ENCODE measurements around the gene FOXA3.

FOXA3 gene

DNA sequence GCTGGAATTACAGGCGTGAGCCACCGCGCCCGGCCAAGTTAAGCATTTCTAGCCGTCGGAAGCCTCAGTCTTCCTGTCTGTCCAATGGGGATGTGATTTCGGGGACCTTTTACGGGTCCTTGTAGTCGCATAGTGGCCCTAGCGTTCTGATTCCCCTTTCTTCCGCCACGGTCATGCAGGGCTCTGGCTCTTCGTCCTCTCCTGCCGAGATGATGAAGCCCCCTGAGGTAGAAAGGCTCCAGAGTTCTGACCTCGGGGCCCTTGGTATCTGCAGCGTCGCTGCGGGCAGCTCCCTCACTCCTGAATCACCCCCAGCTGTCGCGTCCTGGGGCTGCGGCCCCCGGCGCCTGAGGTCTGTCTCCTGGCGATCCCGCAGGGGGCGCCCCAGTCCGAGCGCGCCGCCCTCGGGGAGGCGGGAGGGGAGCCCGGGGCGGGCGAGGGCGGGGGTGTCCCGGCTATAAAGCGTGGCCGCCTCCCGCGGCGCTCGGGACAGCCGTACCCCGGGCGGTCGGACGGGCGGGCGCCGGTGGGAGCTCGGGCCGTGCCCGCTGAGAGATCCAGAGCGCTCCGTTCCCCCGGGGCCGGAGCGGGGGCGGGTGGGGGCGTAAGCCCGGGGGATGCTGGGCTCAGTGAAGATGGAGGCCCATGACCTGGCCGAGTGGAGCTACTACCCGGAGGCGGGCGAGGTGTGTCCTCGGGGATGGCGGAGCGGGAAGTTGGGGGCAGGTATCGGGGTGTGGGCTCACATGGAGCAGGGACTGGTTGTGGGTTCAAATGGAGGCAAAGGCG is at the start of gene FOXA3:
FOXA3 (plus strand) TSS at position 487 of the 789 bp plus-strand sequence; CDS start at position 618, 131 bp downstream.
- peak; percentile 42 for DNase-seq (ENCODE audit: low read depth)

DNA sequence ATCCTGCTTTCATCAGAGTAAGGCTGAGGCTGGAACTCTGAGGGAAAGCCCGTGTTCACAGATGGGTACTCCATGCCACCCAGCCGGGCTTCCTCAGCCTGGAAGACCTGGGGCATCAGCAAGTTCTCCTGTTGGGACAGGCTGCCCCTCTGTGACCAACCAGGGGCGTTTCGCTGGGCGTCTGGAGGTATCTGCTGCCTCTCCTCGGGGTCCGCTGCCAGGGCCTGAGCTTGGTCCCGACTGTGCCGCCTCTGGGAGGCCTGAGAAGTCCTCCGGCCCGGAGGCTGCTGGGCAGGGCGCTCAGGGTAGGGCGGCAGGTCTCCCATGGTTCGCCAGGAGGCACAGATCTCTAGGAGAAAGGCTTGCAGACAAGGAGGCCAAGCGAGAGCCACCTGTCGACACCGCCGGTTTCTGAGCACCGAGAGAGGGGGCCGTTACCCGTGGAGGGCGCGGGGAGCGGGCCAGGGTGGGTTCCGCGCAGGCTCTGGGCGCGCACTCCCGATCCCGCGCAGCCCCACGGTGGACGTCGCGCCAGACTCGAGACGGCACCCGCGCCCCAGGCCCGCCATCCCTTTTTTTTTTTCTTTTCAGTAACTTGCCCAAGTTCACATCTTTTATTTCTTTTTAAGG is 49.2 kb upstream of the FOXA3 start, which contains the start of gene RSPH6A:
RSPH6A (minus strand) TSS at position 458 of the 630 bp plus-strand sequence; CDS start at position 326, 132 bp downstream.
- no peak for DNase-seq (ENCODE audit: low read depth)

DNA sequence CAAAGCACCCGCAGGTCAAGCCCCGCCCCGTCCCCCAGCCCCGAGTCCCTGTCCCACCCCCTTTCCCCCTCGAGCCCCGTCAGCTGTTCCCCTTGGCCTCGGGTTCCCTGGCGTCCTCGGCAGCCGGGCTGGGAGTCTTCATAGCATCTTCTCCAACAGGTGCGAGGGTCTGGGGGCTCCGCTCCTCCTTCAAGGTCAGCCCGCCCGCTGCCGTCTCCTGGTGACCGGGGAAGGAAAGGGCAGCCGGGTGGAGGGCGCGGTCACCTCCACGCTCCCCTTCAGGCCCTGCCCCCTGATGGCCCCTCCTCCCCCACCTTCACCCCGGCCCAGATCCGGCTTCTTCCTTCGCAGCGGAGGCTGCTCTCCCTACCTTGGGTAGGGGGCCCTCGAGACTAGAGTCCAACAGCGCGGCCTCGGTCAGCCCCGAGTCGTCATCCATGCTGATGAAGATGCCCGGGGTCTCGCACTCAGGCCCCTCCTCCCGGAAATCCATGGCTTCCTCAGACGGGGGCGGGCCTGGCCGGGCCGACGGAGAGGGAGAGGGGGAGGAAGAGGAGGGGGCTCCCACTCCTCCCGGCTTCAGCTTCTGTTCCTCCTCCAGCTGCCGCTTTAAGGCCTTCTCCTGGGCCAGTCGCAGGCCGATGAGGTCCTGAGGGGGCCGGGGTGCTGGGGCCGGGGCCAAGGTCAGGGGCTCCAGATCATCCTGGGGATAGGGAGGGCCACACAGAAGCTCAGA is 48.5 kb upstream of the FOXA3 start:
- no peak for DNase-seq (ENCODE audit: low read depth)

DNA sequence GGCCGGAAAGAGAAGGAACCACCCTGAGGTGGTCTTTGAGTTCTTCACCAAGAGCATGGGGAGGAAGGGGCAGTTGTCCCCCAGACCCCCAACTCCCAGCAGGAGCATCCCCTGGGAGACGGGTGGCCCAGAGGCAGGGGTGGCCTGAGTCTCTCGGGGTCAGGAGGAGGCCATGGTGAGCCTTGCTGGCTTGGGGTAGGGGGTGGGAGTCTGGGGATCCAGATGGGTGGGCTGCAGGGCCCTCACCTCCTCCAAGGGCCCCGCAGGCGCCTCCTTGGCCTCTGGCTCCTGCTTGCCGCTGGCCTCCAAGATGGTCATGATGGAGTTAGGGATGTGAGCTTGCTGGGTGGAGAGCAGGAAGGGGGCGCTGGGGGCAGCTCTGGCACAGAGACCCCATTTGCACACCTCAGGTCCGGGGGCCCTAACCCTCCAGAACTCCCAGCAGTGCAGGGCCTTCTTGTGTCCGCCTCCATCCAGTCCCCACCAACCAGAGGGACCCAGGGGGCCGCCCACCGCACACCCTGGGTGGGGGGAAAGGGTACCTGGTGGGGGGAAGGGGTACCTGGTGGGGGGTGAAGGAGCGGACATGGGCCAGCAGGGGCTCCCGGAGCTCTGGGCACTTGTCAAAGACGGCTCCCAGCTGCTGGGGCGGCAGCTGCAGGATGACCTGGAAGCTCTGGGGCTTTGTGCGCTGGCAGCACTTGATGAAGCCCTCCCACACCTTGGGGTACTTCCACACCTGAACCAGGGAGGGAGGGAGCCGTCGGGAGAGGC is 47.7 kb upstream of the FOXA3 start:
- no peak for DNase-seq (ENCODE audit: low read depth)

DNA sequence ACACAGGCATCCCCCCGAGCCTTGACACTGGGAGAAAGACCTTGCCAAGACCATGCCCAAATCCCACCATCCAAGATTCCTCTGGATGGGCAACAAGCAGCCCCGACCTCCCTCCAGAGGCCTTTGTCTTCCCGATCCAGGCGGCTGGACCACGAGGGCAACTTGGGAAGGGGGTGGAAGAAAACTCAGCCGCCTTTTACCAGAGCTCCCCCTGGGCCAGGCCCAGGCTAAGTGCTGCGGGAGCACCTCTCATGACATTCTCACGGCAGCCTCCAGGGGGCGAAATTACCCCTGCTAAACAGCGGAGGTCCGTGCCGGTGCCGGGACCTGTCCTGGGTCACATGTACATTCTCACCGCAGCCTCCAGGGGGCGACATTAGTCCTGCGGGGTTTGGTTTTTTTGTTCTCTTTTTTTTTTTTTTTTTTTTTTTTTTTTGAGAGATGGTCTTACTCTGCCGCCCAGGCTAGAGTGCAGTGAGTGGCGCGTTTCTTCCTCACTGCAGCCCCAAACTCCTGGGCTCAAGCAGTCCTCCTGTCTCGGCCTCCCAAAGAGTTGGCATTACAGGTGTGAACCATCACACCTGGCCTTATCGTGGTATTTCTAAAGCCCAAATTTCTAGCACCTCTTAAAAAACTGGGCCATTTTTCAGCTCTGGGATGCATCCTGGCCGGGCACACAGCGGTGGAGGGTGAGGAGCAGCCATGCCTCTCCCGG is 47.0 kb upstream of the FOXA3 start:
- DNase-seq (ENCODE audit: low read depth) = peak; percentile 91

DNA sequence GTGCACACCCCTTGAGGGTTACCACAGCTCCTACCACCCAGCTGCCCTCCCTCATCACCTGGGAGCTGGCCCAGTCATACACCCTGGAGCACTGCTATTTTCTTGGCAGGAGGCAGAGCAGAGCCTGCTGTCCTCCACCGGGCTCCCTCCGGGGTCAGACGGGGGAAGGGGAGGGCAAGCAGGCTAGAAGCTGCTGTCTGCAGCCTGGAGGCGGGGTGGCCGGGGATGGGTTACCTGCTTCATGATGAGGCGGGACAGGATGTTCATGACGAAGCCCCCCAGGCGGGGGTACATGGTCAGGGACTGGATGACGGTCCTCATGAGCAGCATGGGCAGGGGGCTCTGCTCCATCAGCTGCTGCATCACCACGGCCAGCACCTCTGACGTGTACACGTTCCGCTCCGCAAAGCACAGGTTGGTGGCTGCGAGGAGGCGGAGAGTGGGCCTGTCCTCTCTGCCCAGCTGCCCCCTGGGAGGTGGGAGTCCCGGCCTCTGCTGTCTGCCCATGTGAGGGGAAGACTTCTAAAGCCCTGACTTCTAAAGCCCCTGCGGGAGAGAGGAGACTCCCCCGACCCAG is 46.3 kb upstream of the FOXA3 start:
- no peak for DNase-seq (ENCODE audit: low read depth)

DNA sequence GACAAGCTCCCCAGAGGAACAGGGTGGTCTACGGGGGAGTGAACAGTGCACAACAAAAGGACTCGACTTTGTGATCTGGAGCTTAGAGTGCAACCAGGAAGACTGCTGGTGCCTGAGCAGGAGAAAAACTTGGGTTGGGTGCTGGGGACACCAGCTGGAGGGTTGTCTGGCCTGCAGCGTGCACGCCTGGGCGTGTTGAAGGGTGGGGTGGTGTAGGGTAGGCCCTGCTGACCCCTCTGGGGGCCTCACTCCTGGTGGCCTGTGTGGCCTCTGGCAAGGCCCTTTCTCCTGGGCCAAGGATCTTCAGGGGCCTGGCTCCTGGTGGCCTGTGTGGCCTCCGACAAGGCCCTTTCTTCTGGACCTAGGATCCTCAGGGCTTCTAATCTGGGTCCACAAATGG is 44.4 kb upstream of the FOXA3 start:
- DNase-seq (ENCODE audit: low read depth) = no peak

DNA sequence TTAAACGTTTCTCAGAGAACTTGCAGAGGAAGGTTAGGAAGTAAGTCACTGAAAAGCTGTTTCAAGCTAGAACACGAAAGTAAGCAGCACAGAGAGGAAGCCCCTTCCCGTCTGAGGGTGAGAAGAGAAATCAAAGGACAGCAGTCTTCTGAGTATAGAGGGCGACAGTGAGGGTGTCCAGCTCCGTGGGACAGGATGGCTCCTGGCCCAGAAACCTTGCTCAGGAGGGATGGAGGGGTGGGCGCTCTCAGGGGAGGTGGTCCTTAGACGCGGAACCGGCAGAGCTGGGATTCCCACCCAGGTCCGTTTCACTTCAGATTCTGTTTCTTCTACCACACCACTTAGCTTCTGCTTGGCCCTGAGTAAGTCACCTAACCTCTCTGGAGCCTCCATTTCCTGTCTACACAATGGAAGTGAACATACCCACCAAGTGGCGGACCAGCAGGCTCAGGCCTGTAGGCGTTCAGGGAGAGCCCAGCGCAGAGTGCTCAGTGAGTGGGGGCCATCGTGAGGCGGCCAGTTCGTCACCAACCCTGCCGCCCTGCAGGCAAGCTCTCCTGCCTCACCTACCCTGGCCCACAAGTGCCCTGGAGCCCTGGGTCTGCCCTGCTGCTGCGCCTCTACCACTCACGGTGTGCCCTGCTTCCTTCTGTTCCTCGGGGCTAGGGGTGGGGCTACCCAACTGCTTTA is 43.6 kb upstream of the FOXA3 start:
- no peak for DNase-seq (ENCODE audit: low read depth)

DNA sequence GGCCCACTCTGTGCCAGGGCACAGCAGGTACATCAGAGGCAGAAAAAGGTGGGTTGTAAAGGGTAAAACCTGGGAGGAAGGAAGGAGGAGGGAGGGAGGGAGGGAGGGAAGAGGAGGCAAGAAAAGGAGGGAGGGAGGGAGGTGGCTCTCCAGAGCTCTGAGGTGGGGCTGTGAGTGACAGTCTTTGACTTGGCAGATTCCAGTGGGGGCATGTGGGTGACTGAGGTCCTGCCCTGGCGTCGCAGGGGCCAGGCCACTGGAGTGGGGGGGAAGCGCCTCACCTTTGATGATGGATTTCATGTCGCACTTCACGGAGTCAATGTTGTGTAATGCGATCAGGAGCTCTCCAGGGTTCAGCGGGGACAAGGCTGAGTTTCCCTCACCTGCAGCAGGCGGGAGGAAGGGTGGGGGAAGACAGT is 43.0 kb upstream of the FOXA3 start:
- DNase-seq (ENCODE audit: low read depth) = no peak

DNA sequence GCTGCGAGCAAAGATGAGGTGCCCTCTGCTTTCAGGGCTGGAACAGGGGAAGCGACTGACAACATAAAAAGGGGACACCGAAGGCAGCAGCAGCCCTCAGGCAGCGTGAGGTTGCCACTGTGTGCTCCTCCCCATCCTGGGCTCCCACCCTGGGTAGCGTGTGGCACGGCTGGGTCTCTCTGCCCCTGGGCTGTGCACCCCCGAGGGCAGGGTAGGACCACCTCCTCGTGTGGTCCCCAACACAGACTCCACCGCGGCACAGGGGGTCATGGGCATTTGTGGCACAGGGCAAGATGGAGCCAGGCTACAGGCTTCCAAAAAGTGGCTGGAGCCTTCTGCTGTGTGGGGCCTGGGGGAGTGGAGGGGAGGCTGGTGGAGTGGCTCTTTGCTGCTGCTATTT is 42.6 kb upstream of the FOXA3 start:
- DNase-seq (ENCODE audit: low read depth) = no peak

DNA sequence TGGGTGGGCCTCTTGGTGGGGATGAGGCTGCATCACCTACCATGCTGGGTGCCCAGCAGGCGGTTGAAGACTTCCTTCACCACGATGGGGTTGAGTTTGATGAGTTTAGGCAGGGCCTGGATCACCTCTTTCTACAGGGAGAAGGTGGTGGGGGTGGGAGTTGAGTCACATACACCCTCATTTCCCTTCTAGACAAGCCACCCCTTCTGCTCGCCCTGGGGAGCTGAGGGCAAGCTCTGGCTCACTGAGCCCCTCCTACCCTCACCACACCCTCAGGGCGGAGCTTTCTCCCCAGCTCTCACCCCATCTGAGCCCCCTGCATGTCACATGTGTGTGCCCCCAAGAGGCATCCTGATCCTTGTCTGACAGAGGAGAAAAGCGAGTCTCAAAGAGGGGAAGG is 41.4 kb upstream of the FOXA3 start:
- DNase-seq (ENCODE audit: low read depth) = no peak

DNA sequence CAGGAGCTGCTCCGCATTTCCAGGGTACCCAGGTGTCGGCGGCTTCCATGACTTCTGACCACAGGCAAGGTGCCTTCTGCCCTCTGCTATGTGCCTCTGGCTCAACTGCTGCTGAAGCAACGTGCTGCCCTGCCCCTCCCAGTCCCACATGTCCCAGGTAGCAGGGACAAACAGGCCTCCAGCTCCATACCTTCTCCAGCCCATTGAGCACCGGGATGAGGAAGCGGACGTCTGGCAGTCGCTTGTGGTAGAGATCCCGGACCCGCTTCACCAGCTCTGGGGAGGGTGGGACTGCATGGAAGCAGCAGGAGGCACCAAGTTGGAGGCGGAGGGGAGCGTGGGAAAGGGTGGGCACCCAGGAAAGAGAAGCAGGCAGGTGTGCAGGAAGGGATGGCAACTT is 40.9 kb upstream of the FOXA3 start:
- no peak for DNase-seq (ENCODE audit: low read depth)

DNA sequence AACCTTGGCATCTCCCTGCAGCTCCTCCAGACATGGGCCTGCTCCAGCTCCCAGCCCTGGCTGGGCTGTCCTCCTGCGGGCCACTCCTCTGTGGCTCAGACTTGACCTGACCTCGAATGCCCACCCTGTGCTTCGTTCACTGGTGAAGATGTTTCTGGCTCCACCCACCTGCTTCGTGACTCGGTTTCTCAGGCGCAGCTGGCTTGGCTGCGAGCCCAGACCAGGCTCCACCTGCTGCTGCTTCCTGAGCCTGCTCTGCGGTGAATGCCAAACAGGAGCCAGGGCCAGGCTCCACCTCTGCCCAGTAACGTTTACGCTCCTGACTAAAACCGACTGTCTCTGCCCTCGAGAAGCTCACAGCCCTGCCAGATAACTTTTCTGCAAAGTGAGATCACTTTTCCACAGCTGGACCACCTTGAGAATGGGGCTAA is 40.1 kb upstream of the FOXA3 start:
- no peak for DNase-seq (ENCODE audit: low read depth)

DNA sequence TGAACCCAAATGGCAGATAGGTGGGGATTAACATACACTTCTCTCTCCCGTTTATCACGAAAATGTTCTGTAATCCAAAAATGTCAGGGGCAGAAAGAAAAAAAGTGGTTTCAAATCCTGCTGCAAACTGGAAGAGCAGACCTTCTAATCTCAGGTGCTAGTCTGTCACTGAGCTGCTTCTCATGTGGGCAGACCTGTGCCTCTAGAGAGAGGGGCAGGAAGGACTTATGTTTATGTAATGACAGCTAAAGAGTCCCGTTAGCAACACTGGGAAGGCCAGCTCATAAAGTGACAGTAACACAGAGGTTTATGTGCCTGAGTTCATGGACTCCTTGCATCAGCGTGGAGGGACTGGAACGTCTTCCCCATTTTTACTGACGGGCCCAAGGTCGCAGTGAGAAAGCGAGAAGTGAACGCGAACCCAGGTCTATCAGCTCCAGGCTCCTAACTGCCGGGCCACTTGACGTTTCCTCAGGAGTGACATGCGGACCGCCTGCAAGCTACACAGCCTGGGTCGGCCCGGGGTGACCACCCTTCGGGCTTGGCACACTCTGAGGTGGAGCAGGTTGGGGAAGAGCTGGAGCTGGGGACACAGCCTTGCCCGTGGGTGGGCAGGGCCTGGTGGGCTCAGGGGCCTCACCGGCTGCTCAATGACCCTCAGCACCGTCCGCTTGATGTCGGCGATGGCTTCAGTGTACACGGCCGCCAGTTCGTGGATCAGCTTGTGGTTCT is 39.4 kb upstream of the FOXA3 start:
- no peak for DNase-seq (ENCODE audit: low read depth)

DNA sequence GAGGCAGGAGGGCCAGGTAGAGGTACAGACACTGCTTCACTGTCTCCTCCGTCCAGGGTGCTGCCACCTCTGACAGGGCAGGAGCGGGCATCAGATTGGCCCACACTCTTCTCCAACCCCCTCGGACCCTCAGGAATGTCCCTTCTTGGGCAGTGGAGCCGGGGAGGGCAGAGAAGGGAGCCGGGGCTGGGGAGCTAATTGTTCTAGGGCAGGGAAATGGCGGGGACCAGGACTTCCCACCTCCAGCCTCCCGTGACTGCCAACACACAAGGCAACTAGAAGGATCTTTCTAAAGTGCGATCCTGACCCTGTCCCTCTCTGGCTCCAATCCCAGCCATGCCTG is 38.9 kb upstream of the FOXA3 start:
- no peak for DNase-seq (ENCODE audit: low read depth)

DNA sequence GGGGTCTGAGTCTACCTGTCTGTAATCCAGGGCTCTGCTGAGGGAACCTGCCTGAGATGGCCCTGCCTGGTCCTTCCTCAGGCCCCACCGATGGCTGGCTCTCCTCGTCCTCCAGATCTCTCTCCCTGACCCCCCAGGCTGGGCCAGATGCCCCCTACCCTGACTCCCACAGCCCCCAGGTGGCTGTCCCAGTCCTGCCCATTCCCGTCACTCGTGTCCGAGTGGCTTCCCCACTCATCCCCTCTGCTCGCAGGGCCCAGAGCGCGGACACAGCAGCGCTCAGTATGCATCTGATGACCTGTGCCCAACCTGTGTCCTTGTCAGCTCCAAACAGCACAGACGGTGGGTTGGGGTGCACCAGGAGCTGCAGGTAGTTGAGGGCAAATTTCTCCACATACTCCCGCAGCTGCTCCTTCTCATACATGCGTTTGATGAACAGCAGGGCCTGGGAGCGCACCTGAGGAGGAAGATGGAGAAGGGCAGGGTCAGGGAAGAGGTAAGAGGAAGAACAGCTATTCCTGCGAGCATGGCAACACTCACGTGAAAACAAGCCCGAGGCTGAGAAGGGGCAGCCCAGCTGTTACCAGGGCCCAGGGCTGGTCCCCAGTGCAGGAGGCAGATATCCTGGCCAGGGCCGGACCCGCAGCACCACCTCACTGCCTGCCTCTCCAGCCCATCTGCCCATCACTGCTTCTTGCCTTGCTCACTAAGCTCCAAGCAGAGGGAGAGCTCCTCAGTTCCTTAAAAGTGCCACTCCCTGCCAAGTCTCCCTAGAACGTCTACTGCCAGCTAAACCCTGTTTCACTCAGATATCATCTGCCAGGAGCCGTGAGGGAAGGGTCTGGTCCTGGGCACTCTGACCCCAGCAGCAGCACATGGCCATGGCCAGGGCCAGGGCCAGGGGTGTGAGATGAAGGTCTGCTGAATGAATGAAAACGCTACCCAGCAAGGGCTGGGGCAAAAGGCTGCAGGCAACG is 37.9 kb upstream of the FOXA3 start:
- DNase-seq (ENCODE audit: low read depth) = no peak

DNA sequence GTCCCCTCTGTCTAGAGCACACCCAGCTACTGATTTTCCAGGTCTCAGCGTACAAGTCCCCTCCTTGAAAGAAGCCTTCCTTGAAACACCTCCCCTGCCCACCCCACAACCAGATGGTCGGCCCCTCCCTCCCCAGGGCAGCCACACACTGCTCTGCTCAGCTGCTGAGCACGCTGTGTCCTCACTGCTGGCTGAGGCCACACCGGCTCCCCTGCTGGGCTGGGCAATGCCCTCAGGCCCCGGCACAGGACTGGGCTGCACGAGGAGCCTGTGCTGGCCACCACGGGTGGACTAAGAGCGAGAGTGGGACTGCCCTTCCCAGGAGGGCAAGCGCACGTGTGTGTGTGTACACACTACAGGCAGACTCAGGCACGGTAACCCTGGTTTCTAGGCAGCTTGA is 37.2 kb upstream of the FOXA3 start:
- DNase-seq (ENCODE audit: low read depth) = no peak

DNA sequence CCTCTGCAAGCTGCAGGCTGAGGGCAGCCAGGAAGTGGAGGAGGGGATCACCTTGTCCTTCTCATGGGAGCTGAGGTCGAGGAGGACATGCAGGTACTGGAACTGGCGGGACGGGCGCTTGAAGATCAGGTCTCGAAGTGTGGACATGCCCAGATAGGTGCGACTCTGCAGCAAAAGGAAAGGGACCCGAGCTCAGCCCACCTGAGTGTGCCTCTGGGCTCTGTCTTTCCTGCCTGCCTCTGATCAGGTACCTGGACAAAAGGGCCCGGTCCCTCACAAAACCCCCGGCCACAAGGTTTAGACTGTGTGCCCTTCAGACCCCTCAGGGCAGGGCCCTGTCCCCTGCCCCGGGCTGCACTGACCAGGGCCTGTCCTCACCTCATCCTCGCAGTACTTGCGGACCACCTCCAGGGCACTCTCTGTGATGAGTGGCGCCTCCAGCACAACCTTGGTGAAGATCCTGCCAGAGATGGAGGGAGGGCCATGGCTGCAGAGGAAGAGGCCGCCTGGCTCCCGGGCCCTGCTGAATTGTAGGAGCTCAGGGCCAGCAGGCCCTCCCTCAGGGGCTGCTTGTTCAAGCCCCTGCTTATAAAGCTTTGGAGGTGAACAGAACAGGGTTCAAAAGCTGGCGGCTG is 36.5 kb upstream of the FOXA3 start:
- no peak for DNase-seq (ENCODE audit: low read depth)
